HL-60 (cell line): ENCODE data around the gene SLC37A2.

Source experiments
- CTCF ChIP-seq: IDR thresholded peaks from one replicate; pipeline ENCODE4 v1.5.1; 2011; ENCODE audit warnings: low read length, control low read depth, inconsistent platforms; ENCODE audit not compliant: insufficient read depth
- TF ChIP-seq, protein P1 (sequence below): IDR thresholded peaks from 2 replicates; pipeline ENCODE4 v1.6.1; 2012; ENCODE audit warnings: low read depth; ENCODE audit not compliant: insufficient replicate concordance

DNA sequence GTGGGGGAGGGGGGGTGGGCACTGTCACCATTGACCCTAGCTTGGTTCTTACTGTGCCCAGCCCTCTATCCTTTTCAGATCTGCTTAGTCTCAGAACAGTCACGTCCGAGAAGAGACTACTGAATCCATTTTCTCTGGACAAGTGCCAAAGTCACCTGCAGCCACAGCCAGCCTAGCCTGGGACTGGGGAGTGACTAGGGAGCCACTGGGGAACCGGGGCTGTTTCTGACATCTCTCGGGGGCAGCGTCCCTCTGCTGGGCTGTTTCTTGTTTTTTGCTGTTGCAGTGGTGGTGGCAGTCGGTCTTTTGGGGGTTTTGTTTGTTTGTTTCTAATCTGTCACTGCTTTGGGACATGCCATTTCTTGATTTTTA lies 8.7 kb downstream of the SLC37A2 start:
- no peak for TF ChIP-seq CTCF
- TF ChIP-seq, protein P1, sequence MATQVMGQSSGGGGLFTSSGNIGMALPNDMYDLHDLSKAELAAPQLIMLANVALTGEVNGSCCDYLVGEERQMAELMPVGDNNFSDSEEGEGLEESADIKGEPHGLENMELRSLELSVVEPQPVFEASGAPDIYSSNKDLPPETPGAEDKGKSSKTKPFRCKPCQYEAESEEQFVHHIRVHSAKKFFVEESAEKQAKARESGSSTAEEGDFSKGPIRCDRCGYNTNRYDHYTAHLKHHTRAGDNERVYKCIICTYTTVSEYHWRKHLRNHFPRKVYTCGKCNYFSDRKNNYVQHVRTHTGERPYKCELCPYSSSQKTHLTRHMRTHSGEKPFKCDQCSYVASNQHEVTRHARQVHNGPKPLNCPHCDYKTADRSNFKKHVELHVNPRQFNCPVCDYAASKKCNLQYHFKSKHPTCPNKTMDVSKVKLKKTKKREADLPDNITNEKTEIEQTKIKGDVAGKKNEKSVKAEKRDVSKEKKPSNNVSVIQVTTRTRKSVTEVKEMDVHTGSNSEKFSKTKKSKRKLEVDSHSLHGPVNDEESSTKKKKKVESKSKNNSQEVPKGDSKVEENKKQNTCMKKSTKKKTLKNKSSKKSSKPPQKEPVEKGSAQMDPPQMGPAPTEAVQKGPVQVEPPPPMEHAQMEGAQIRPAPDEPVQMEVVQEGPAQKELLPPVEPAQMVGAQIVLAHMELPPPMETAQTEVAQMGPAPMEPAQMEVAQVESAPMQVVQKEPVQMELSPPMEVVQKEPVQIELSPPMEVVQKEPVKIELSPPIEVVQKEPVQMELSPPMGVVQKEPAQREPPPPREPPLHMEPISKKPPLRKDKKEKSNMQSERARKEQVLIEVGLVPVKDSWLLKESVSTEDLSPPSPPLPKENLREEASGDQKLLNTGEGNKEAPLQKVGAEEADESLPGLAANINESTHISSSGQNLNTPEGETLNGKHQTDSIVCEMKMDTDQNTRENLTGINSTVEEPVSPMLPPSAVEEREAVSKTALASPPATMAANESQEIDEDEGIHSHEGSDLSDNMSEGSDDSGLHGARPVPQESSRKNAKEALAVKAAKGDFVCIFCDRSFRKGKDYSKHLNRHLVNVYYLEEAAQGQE, result no peak
